SK-N-MC (cell line): ENCODE measurements around the gene RBMS3.

ENCODE experiments used
- EZH2 ChIP-seq: fragments of 200-600 bp; sonication (generic); IDR thresholded peaks from one replicate; pipeline ENCODE4 v1.6.1; 2017; ENCODE audit warnings: antibody characterized with exemption
- FOXP2 ChIP-seq: optimal IDR thresholded peaks from 2 replicates; pipeline ENCODE3; 2011; ENCODE audit warnings: mild to moderate bottlenecking, moderate library complexity; ENCODE audit not compliant: insufficient read depth; ENCODE audit errors: extremely low read length, control extremely low read depth
- POLR2AphosphoS5 ChIP-seq: IDR thresholded peaks from 2 replicates; pipeline ENCODE4 v1.6.1; 2012; ENCODE audit warnings: mild to moderate bottlenecking, low read depth, low read length, borderline replicate concordance

DNA sequence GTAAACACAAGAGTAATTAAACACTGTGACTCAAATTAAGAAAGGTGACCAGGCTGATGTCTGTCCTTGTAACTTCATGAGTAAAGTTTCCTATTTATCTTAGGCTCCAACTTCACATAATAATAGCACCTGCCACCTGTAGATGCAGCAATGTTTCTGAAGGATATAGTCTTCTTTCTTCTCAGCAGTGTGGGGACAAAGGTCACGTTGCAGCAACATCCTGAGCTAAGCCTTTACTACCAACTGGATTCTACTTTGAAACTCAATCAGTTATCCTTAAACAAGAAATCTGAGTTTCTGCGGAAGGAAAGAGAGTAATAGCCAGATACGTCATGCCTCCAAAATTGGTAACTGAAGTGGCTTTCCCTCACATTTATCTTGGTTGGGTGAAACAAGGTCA is 253.1 kb downstream of the RBMS3 start:
- TF ChIP-seq POLR2AphosphoS5: no peak
- no peak for TF ChIP-seq EZH2
- no peak for TF ChIP-seq FOXP2
